ENCODE data around the gene TBC1D12.

TBC1D12 gene

DNA sequence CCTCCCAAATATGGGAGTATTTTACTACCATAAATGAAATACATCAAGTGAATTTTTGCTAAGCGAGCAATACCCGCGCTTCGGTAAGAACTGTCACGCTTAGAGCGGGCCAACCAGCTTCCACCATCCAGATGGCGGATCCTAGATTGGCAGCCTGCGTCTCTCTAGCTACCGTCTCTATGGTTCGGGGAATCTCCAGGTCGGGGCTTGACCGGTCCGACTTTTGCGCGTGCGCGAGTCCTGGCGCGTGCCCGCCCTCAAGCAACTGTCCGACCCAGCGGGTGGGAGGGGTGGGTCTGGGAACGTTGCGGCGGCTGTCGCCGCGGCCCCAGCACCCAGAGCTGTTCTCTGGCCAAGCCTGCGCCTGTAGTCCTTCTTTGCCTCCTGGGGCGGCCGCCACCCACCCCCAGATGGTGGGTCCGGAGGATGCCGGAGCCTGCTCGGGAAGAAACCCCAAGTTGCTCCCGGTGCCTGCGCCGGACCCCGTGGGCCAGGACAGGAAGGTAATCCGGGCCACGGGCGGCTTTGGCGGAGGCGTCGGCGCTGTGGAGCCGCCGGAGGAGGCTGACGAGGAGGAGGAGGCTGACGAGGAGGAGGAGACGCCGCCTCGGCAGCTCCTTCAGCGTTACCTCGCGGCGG is at the start of gene TBC1D12:
Gene TBC1D12 (plus strand): TSS at position 338 of the 639 bp plus-strand sequence. CDS start 73 bp downstream, at position 411.
- H3K4me3 ChIP-seq (replicated peaks; ENCODE audit: low read depth, low read length): peak within 1 kb of the TSS; percentile 84
- DNase-seq (ENCODE audit: extremely low read depth, low read depth): peak; percentile 91
- TF ChIP-seq, protein P1, sequence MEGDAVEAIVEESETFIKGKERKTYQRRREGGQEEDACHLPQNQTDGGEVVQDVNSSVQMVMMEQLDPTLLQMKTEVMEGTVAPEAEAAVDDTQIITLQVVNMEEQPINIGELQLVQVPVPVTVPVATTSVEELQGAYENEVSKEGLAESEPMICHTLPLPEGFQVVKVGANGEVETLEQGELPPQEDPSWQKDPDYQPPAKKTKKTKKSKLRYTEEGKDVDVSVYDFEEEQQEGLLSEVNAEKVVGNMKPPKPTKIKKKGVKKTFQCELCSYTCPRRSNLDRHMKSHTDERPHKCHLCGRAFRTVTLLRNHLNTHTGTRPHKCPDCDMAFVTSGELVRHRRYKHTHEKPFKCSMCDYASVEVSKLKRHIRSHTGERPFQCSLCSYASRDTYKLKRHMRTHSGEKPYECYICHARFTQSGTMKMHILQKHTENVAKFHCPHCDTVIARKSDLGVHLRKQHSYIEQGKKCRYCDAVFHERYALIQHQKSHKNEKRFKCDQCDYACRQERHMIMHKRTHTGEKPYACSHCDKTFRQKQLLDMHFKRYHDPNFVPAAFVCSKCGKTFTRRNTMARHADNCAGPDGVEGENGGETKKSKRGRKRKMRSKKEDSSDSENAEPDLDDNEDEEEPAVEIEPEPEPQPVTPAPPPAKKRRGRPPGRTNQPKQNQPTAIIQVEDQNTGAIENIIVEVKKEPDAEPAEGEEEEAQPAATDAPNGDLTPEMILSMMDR (IDR thresholded peaks at IDR 0.05; ENCODE audit: low read depth, low read length, missing control alignments): no peak

DNA sequence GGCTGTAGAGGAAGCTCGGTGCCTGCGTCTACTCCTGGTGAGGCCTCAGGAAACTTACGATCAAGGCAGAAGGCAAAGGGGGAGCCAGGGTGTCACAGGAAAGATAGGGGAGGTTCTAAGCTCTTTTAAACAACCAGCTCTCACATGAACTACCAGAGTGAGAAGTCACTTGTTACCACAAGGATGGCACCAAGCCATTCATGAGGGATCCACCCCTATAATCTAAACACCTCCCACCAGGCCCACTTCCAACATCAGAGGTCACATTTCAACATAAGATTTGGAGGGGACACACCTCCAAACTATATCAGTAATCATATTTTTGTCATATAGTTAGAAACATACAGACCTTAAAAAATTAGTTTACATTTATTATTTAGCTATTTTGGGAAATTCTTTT is 49.0 kb upstream of the TBC1D12 start:
- TF ChIP-seq, protein P1 (IDR thresholded peaks at IDR 0.05; ENCODE audit: low read depth, low read length, missing control alignments): no peak
- no peak for DNase-seq (ENCODE audit: extremely low read depth, low read depth)
- no peak overlapping the region for H3K4me3 ChIP-seq (replicated peaks; ENCODE audit: low read depth, low read length)

DNA sequence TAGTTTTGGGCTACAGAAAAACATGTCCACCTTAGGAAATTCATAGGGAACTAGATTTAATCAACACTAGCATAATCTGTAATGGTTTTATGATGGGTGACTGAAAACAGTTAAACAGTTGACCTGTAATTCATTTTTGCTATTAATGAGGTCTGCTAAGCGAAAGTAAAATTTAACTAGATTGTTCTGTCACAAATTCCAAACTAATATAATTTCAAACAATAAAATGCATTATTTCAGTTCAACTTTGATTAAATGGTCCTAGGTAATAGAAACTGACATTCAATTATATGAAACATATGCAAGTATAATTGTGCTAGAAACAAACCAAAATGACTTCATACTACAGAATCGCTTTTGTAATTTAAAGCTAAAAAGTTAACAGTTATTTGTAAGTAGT is 46.5 kb upstream of the TBC1D12 start:
- DNase-seq (ENCODE audit: extremely low read depth, low read depth): no peak
- TF ChIP-seq, protein P1 (IDR thresholded peaks at IDR 0.05; ENCODE audit: low read depth, low read length, missing control alignments): no peak
- H3K4me3 ChIP-seq (replicated peaks; ENCODE audit: low read depth, low read length): no peak overlapping the region

DNA sequence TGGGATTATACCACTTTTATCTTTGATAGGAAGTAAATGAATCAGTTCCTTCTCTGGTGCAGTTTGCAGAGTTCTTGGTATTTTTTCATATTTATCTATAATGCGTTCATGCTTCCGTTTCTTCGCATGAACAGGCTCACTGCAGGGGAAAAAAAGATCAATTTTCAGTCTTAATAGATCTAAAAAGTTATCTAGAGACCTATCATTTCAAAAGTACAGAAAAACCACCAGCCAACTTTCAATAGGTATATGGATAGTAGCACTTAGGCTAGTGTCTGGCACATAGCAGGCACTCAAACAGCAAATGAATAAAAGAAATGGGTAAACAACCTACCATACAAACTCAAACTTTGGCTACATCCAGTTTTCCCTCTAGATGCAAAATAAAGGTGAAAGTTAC is 45.1 kb upstream of the TBC1D12 start:
- no peak for DNase-seq (ENCODE audit: extremely low read depth, low read depth)
- TF ChIP-seq, protein P1 (IDR thresholded peaks at IDR 0.05; ENCODE audit: low read depth, low read length, missing control alignments): no peak

DNA sequence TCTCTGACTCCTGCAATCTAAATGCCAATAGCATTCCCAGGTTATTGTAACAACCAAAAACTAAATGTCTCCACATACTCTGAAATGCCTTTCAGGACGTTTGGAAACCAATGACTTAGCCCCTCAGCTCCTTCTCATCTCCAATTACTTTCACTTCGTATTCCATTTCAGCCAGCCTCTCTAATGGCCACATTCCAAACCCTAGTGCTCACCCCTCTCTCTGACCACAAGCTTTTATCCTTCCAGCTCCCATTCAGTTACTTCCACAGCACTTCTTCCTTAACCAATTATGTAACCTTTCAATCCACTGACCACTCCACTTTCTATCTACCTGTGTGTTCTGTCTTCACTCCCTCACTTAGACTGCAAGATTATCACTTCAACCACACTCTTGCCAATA is 43.9 kb upstream of the TBC1D12 start:
- DNase-seq (ENCODE audit: extremely low read depth, low read depth): peak; percentile 85
- TF ChIP-seq, protein P1 (IDR thresholded peaks at IDR 0.05; ENCODE audit: low read depth, low read length, missing control alignments): no peak
- peak overlapping the region; percentile 16 for H3K4me3 ChIP-seq (replicated peaks; ENCODE audit: low read depth, low read length)

More for the DNA sequence above, 45.1 kb upstream of the TBC1D12 start:
- H3K4me3 ChIP-seq (replicated peaks; ENCODE audit: low read depth, low read length): no peak overlapping the region

DNA sequence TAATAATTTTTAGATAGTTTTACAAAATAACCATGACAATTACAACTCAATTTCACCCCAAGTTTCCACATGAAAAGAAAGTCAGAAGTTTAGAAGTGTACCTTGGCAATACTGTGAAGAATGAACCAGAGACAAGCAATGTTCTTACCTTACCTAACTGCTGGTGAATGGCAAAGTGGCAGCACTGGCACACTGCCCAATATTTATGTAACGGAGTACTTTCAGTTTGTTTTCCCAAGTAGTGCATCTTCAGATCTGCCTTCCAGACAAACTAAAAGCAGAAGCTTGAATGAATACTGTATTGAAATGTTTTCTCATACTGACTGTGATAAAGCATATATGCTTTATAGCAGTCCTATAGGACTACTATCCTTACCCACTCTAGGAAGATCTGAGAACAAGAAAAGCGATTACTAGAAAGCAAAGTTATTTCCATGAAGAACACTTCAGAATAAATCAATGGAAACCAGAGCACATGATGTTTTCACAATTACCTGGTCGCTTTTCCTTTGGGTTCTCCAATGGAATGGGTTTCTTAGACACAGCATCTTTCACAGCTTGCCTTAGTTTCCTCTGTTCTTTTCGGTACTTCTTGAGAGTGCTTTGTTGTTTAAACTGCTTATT is 41.1 kb upstream of the TBC1D12 start:
- no peak for DNase-seq (ENCODE audit: extremely low read depth, low read depth)
- TF ChIP-seq, protein P1 (IDR thresholded peaks at IDR 0.05; ENCODE audit: low read depth, low read length, missing control alignments): no peak
- peak overlapping the region; percentile 77 for H3K4me3 ChIP-seq (replicated peaks; ENCODE audit: low read depth, low read length)

Data from HFF-Myc (cell line).